Tibial artery (tissue), 4 donors: ENCODE measurements around the gene FUBP1.

Experiments used
- DNase-seq, 2 donors: peaks; one replicate each; pipeline ENCODE4 v3.0.0-alpha.2; 2019
- H3K27ac ChIP-seq, 2 donors: fragments of 200-600 bp; sonication (generic) in 1 of 2; 1 replicate in 1 of 2; 2 replicates in 1 of 2; pipeline ENCODE4 v1.5.1; 2018 to 2019; ENCODE audit warnings: mild to moderate bottlenecking in 1 of 2
- H3K27me3 ChIP-seq, 2 donors: fragments of 200-600 bp; sonication (generic) in 1 of 2; one replicate each; pipeline versions ENCODE4 v1.5.1 to v1.6.0; 2016 to 2019
- H3K36me3 ChIP-seq, 3 donors: fragments of 200-600 bp; sonication (generic) in 2 of 3; one replicate each; pipeline ENCODE4 v1.5.1; 2016 to 2019; ENCODE audit warnings: mild to moderate bottlenecking in 2 of 3
- H3K4me1 ChIP-seq, 4 donors: fragments of 200-600 bp; sonication (generic) in 2 of 4; 1 replicate in 3 of 4; 2 replicates in 1 of 4; pipeline ENCODE4 v1.5.1; 2016 to 2019
- H3K4me3 ChIP-seq, 2 donors: fragments of 200-600 bp; sonication (generic) in 1 of 2; 1 replicate in 1 of 2; 2 replicates in 1 of 2; pipeline ENCODE4 v1.5.1; 2018 to 2019; ENCODE audit warnings: mild to moderate bottlenecking in 2 of 2
- H3K9me3 ChIP-seq, 3 donors: fragments of 200-600 bp; sonication (generic) in 1 of 3; one replicate each; pipeline ENCODE4 v1.5.1; 2016 to 2019
- CTCF ChIP-seq, 2 experiments: fragments of 200-600 bp in 1 of 2; fragments of 450-650 bp in 1 of 2; IDR thresholded peaks; one replicate each; pipeline ENCODE4 v1.5.1; 2017 to 2019; ENCODE audit warnings: antibody characterized with exemption in 2 of 2, mild to moderate bottlenecking in 1 of 2, moderate library complexity in 1 of 2
- intact Hi-C: fragments of 100-400 bp; cut with DNase I; formaldehyde crosslinking; loops from one replicate; pipeline ENCODE4 v1.15.0; 2023; ENCODE audit warnings: low total_unique reads

FUBP1 gene

GRCh38 chr1:78009836-78010235 lies 31.0 kb upstream of the FUBP1 start:
- peak overlapping the region; percentile 53 to 90 for H3K27ac ChIP-seq
- H3K36me3 ChIP-seq = peaks cover 11 to 19% (median 18%) of the 10 kb centered on the region in 3 donors
- no peak for DNase-seq
- peaks cover 0 to 47% (median 8%) of the 10 kb centered on the region in 4 donors for H3K4me1 ChIP-seq
- intact Hi-C loops = no loop called here
- H3K27me3 ChIP-seq = no peaks in the 10 kb centered on the region
- no peak for TF ChIP-seq CTCF (IDR thresholded peaks at IDR 0.05)
- H3K4me3 ChIP-seq = peak overlapping the region; percentile 57 to 78
- no peaks in the 10 kb centered on the region for H3K9me3 ChIP-seq

- peaks cover 0 to 42% (median 6%) of the 10 kb centered on the region in 4 donors for H3K4me1 ChIP-seq
- H3K4me3 ChIP-seq = peak overlapping the region; percentile 57 to 78
- TF ChIP-seq CTCF (IDR thresholded peaks at IDR 0.05) = no peak
- intact Hi-C loops = no loop called here
- H3K27ac ChIP-seq = peak overlapping the region; percentile 53 to 90
- H3K27me3 ChIP-seq = no peaks in the 10 kb centered on the region
- peaks cover 6 to 13% (median 13%) of the 10 kb centered on the region in 3 donors for H3K36me3 ChIP-seq
- H3K9me3 ChIP-seq = no peaks in the 10 kb centered on the region
- no peak for DNase-seq
Measured at GRCh38 chr1:78009276-78009675, 30.4 kb upstream of the FUBP1 start.

DNA sequence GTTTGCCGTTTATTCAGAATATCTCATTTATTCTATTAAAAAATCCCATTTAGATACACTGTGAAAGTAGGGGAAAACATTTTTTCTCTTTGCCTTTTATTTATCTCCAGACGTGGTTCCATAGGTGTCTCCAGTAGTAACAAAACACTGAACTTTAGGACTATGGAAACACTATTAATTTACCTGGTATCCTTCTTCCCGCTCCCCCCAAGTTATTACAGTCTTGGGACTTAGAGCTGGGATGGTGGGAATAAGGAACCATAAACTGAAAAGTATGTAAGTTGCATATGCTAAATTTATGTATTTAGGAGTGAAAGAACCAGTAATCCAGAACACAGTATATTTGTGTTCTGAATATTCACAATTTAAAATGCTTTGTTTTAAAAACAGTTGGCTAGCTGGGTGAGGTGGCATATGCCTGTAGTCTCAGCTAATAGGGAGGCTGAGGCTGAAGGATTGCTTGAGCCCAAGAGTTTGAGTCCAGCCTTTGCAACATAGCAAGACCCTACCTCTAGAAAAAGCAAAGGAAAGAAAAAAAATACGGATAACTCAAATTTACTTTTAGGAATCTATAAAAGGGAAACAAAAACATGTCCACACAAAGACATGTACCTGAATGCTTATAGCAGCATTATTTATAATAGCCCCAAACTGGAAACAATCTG lies 28.9 kb upstream of the FUBP1 start:
- TF ChIP-seq CTCF (IDR thresholded peaks at IDR 0.05) = no peak
- H3K4me3 ChIP-seq = peak overlapping the region; percentile 57 to 78

GRCh38 chr1:78006521-78006920 lies 27.6 kb upstream of the FUBP1 start:
- Histone ChIP-seq H3K9me3 (no peaks in the 10 kb centered on the region), H3K4me3 (peak overlapping the region; percentile 57 to 78), H3K27me3 (no peaks in the 10 kb centered on the region), H3K36me3 (no peaks in the 10 kb centered on the region), H3K4me1 (peaks cover 0 to 30% (median 6%) of the 10 kb centered on the region in 4 donors), H3K27ac (peak overlapping the region; percentile 89 to 90)
- no peak for DNase-seq
- TF ChIP-seq CTCF (IDR thresholded peaks at IDR 0.05) = no peak
- intact Hi-C loops = no loop called here

More for the DNA sequence above, 28.9 kb upstream of the FUBP1 start:
- Histone ChIP-seq H3K36me3 (no peaks in the 10 kb centered on the region), H3K4me1 (peaks cover 0 to 39% (median 6%) of the 10 kb centered on the region in 4 donors), H3K27me3 (no peaks in the 10 kb centered on the region), H3K27ac (peak overlapping the region; percentile 53 to 90), H3K9me3 (no peaks in the 10 kb centered on the region)
- no peak for DNase-seq
- intact Hi-C loops = no loop called here

- no peak for TF ChIP-seq CTCF (IDR thresholded peaks at IDR 0.05)
- intact Hi-C loops = no loop called here
- H3K27me3 ChIP-seq = no peaks in the 10 kb centered on the region
- H3K4me1 ChIP-seq = peaks cover 0 to 23% (median 5%) of the 10 kb centered on the region in 4 donors
- peak overlapping the region; percentile 57 to 78 for H3K4me3 ChIP-seq
- peak overlapping the region; percentile 89 to 90 for H3K27ac ChIP-seq
- H3K36me3 ChIP-seq = no peaks in the 10 kb centered on the region
- no peak for DNase-seq
- H3K9me3 ChIP-seq = no peaks in the 10 kb centered on the region
Measured at GRCh38 chr1:78005755-78006154, 26.9 kb upstream of the FUBP1 start.
